HEK293 (cell line): ENCODE results near the gene IRAK4.

Experiments
- CTCF ChIA-PET: fragments of 350-600 bp; formaldehyde crosslinking; extraction: SDS; loops from one replicate; lab custom pipeline; 2021; ENCODE audit warnings: antibody characterized with exemption; lab: Yijun Ruan, JAX
- POLR2A ChIA-PET: fragments of 300-600 bp; formaldehyde crosslinking; extraction: SDS; loops from one replicate; lab custom pipeline; 2020; ENCODE audit warnings: antibody characterized with exemption, inconsistent platforms; lab: Yijun Ruan, JAX
- H3K27ac ChIP-seq: fragments of 200-500 bp; sonication (Bioruptor generic); 2 replicates; pipeline ENCODE4 v1.5.1; 2014; ENCODE audit warnings: low read depth, low read length, control low read depth, inconsistent platforms; ENCODE audit errors: extremely low read depth
- H3K36me3 ChIP-seq, 2 experiments: fragments of 200-500 bp in 1 of 2; sonication (Bioruptor generic) in 1 of 2; 1 replicate in 1 of 2; 2 replicates in 1 of 2; pipeline ENCODE4 v1.5.1; 2014 to 2017; ENCODE audit warnings: inconsistent platforms in 2 of 2, low read length in 2 of 2; ENCODE audit not compliant: control insufficient read depth in 2 of 2, insufficient read depth in 1 of 2
- H3K4me1 ChIP-seq: fragments of 200-500 bp; sonication (Bioruptor generic); 2 replicates; pipeline ENCODE4 v1.5.1; 2014; ENCODE audit warnings: mild to moderate bottlenecking, low read length, inconsistent platforms; ENCODE audit not compliant: control insufficient read depth, insufficient read depth
- H3K4me3 ChIP-seq: 2 replicates; pipeline ENCODE4 v1.5.1; 2011; ENCODE audit warnings: low read depth, mild to moderate bottlenecking, control low read depth, low read length, moderate library complexity
- H3K9me3 ChIP-seq: fragments of 200-500 bp; sonication (Bioruptor generic); 2 replicates; pipeline ENCODE4 v1.5.1; 2014; ENCODE audit warnings: low read depth, low read length, inconsistent platforms; ENCODE audit not compliant: control insufficient read depth, insufficient read depth
- GFI1B ChIP-seq: fragments of 450-650 bp; formaldehyde crosslinking; IDR thresholded peaks from 2 replicates; pipeline ENCODE4 v1.5.1; 2016; ENCODE audit warnings: missing biosample characterization, missing genetic modification characterization
- GLIS1 ChIP-seq: fragments of 450-650 bp; formaldehyde crosslinking; IDR thresholded peaks from 2 replicates; pipeline ENCODE4 v1.5.1; 2016; ENCODE audit warnings: missing biosample characterization, missing genetic modification characterization
- HIC1 ChIP-seq: fragments of 450-650 bp; formaldehyde crosslinking; IDR thresholded peaks from 2 replicates; pipeline ENCODE4 v1.5.1; 2016; ENCODE audit warnings: missing biosample characterization, missing genetic modification characterization
- IKZF3 ChIP-seq: fragments of 450-650 bp; IDR thresholded peaks from 2 replicates; pipeline ENCODE4 v1.5.0; 2018; ENCODE audit warnings: missing biosample characterization, mild to moderate bottlenecking, missing genetic modification characterization, moderate library complexity
- KLF16 ChIP-seq: fragments of 450-650 bp; formaldehyde crosslinking; IDR thresholded peaks from 2 replicates; pipeline ENCODE4 v1.5.1; 2017; ENCODE audit warnings: missing biosample characterization, missing genetic modification characterization
- MEIS1 ChIP-seq: sonication (generic); formaldehyde crosslinking; IDR thresholded peaks from 2 replicates; pipeline ENCODE4 v1.8.1; 2022; ENCODE audit warnings: missing genetic modification reagents, mild to moderate bottlenecking, borderline replicate concordance
- SCRT1 ChIP-seq: fragments of 450-650 bp; formaldehyde crosslinking; IDR thresholded peaks from 2 replicates; pipeline ENCODE4 v1.5.1; 2016; ENCODE audit warnings: missing biosample characterization, missing genetic modification characterization, borderline replicate concordance
- SCRT2 ChIP-seq: fragments of 450-650 bp; formaldehyde crosslinking; IDR thresholded peaks from 2 replicates; pipeline ENCODE4 v1.5.1; 2016; ENCODE audit warnings: missing biosample characterization, missing genetic modification characterization
- SP3 ChIP-seq: fragments of 450-650 bp; formaldehyde crosslinking; IDR thresholded peaks from 2 replicates; pipeline ENCODE4 v1.5.1; 2016; ENCODE audit warnings: missing biosample characterization, missing genetic modification characterization
- ZBTB11 ChIP-seq: fragments of 450-650 bp; formaldehyde crosslinking; conservative IDR thresholded peaks from 2 replicates; pipeline ENCODE4 v1.5.1; 2016; ENCODE audit warnings: low read depth, missing biosample characterization, missing genetic modification characterization
- ZEB2 ChIP-seq: fragments of 450-650 bp; formaldehyde crosslinking; IDR thresholded peaks from 2 replicates; pipeline ENCODE4 v1.5.1; 2016; ENCODE audit warnings: missing biosample characterization, missing genetic modification characterization
- ZFP37 ChIP-seq: fragments of 450-650 bp; formaldehyde crosslinking; IDR thresholded peaks from 2 replicates; pipeline ENCODE4 v1.5.1; 2016; ENCODE audit warnings: missing biosample characterization, missing genetic modification characterization
- ZNF112 ChIP-seq: fragments of 450-650 bp; formaldehyde crosslinking; IDR thresholded peaks from 2 replicates; pipeline ENCODE4 v1.5.0; 2017; ENCODE audit warnings: missing biosample characterization, missing genetic modification characterization
- ZNF138 ChIP-seq: fragments of 450-650 bp; formaldehyde crosslinking; IDR thresholded peaks from 2 replicates; pipeline ENCODE4 v1.5.1; 2016; ENCODE audit warnings: missing biosample characterization, missing genetic modification characterization, borderline replicate concordance
- ZNF169 ChIP-seq: fragments of 450-650 bp; formaldehyde crosslinking; IDR thresholded peaks from 2 replicates; pipeline ENCODE4 v1.5.1; 2016; ENCODE audit warnings: missing biosample characterization, missing genetic modification characterization
- ZNF18 ChIP-seq: fragments of 450-650 bp; formaldehyde crosslinking; IDR thresholded peaks from 2 replicates; pipeline ENCODE4 v1.5.1; 2016; ENCODE audit warnings: missing biosample characterization, missing genetic modification characterization
- ZNF2 ChIP-seq: fragments of 450-650 bp; formaldehyde crosslinking; IDR thresholded peaks from 2 replicates; pipeline ENCODE4 v1.5.1; 2016; ENCODE audit warnings: missing biosample characterization, missing genetic modification characterization
- ZNF292 ChIP-seq: fragments of 450-650 bp; formaldehyde crosslinking; IDR thresholded peaks from 2 replicates; pipeline ENCODE4 v1.5.1; 2016; ENCODE audit warnings: low read depth, missing biosample characterization, missing genetic modification characterization, borderline replicate concordance
- ZNF335 ChIP-seq: fragments of 450-650 bp; formaldehyde crosslinking; conservative IDR thresholded peaks from 2 replicates; pipeline ENCODE4 v1.5.1; 2016; ENCODE audit warnings: missing biosample characterization, missing genetic modification characterization
- ZNF341 ChIP-seq: fragments of 450-650 bp; formaldehyde crosslinking; IDR thresholded peaks from 2 replicates; pipeline ENCODE4; 2016; ENCODE audit warnings: low read depth, missing biosample characterization, missing genetic modification characterization
- ZNF350 ChIP-seq: fragments of 450-650 bp; formaldehyde crosslinking; IDR thresholded peaks from 2 replicates; pipeline ENCODE4 v1.5.0; 2017; ENCODE audit warnings: missing biosample characterization, mild to moderate bottlenecking, missing genetic modification characterization
- ZNF426 ChIP-seq: fragments of 450-650 bp; formaldehyde crosslinking; IDR thresholded peaks from 2 replicates; pipeline ENCODE4 v1.5.1; 2017; ENCODE audit warnings: missing biosample characterization, missing genetic modification characterization, mild to moderate bottlenecking, inconsistent platforms, moderate library complexity
- ZNF561 ChIP-seq: fragments of 450-650 bp; IDR thresholded peaks from 2 replicates; pipeline ENCODE4 v1.5.1; 2018; ENCODE audit warnings: missing biosample characterization, missing genetic modification characterization, borderline replicate concordance
- ZNF600 ChIP-seq: fragments of 450-650 bp; formaldehyde crosslinking; IDR thresholded peaks from 2 replicates; pipeline ENCODE4 v1.5.1; 2016; ENCODE audit warnings: missing biosample characterization, missing genetic modification characterization
- ZNF660 ChIP-seq: fragments of 450-650 bp; IDR thresholded peaks from 2 replicates; pipeline ENCODE4 v1.5.1; 2018; ENCODE audit warnings: missing biosample characterization, mild to moderate bottlenecking, missing genetic modification characterization
- ZNF768 ChIP-seq: fragments of 450-650 bp; formaldehyde crosslinking; IDR thresholded peaks from 2 replicates; pipeline ENCODE4 v1.5.1; 2018; ENCODE audit warnings: missing biosample characterization, mild to moderate bottlenecking, missing genetic modification characterization
- ZNF830 ChIP-seq: fragments of 450-650 bp; IDR thresholded peaks from 2 replicates; pipeline ENCODE4 v1.5.0; 2018; ENCODE audit warnings: missing biosample characterization, missing genetic modification characterization, low read depth, mild to moderate bottlenecking, moderate library complexity
- ZSCAN4 ChIP-seq: fragments of 450-650 bp; formaldehyde crosslinking; IDR thresholded peaks from 2 replicates; pipeline ENCODE4 v1.5.1; 2017; ENCODE audit warnings: missing biosample characterization, missing genetic modification characterization
- ZSCAN5A ChIP-seq: fragments of 450-650 bp; formaldehyde crosslinking; IDR thresholded peaks from 2 replicates; pipeline ENCODE4 v1.5.1; 2016; ENCODE audit warnings: missing biosample characterization, missing genetic modification characterization

IRAK4 gene

GRCh38 chr12:43836475-43836989 lies 77.8 kb downstream of the IRAK4 start:
- POLR2A ChIA-PET, result interaction anchor here (0.5 to 3.5 kb wide), 4 partner anchors 11 to 1366 kb away, joined by 3 to 19 read pairs (median 4); partner anchors contain the start of gene TWF1
- Histone ChIP-seq H3K9me3 (no peaks in the 10 kb centered on the region), H3K27ac (peak overlapping the region; percentile 78), H3K4me1 (peaks cover 5% of the 10 kb centered on the region; the same call in 1 of the 2 replicates), H3K4me3 (peak overlapping the region; percentile 68), H3K36me3 (no peaks in the 10 kb centered on the region)
- CTCF ChIA-PET, result interaction anchor here (0.7 to 1.3 kb wide), 2 partner anchors 10 to 46 kb away, joined by 3 read pairs; no protein-coding TSS in a partner anchor
- TF ChIP-seq MEIS1 (CRISPR knock-in tag), result no peak
- TF ChIP-seq SCRT1 (tag by site-specific recombination), result peak; percentile 52; the same call in 1 of the 2 replicates
- TF ChIP-seq ZEB2 (tag by site-specific recombination), result 0 out of 2 replicates have a peak, but pooled peaks have one; percentile 46
- TF ChIP-seq ZNF138 (tag by site-specific recombination), result no peak
- TF ChIP-seq ZNF2 (tag by site-specific recombination), result 0 out of 2 replicates have a peak, but pooled peaks have one; percentile 23
- TF ChIP-seq ZBTB11 (tag by site-specific recombination), result no peak
- no peak for TF ChIP-seq GFI1B (tag by site-specific recombination)
- TF ChIP-seq ZSCAN5A, result no peak
- TF ChIP-seq ZSCAN4 (tag by site-specific recombination), result peak; percentile 74
- 0 out of 2 replicates have a peak, but pooled peaks have one; percentile 2 for TF ChIP-seq HIC1 (tag by site-specific recombination)
- no peak for TF ChIP-seq ZNF292 (tag by site-specific recombination)
- no peak; the same call in 1 of the 2 replicates for TF ChIP-seq ZNF341 (tag by site-specific recombination)
- TF ChIP-seq ZNF169 (tag by site-specific recombination), result no peak
- TF ChIP-seq SP3 (tag by site-specific recombination), result no peak
- TF ChIP-seq ZNF660 (tag by site-specific recombination), result no peak
- no peak for TF ChIP-seq ZNF426
- TF ChIP-seq ZNF768 (tag by site-specific recombination), result no peak
- no peak for TF ChIP-seq ZNF830 (tag by site-specific recombination)
- no peak for TF ChIP-seq IKZF3 (tag by site-specific recombination)
- TF ChIP-seq ZNF18 (tag by site-specific recombination), result peak; percentile 44; the same call in 1 of the 2 replicates
- TF ChIP-seq ZFP37 (tag by site-specific recombination), result 0 out of 2 replicates have a peak, but pooled peaks have one; percentile 72
- TF ChIP-seq ZNF600, result 0 out of 2 replicates have a peak, but pooled peaks have one; percentile 23
- TF ChIP-seq GLIS1 (tag by site-specific recombination), result peak; percentile 68; the same call in 1 of the 2 replicates
- no peak for TF ChIP-seq ZNF561 (tag by site-specific recombination)
- no peak for TF ChIP-seq ZNF350 (tag by site-specific recombination)
- no peak for TF ChIP-seq ZNF112
- peak; percentile 61; the same call in 1 of the 2 replicates for TF ChIP-seq SCRT2 (tag by site-specific recombination)
- TF ChIP-seq KLF16 (tag by site-specific recombination), result 0 out of 2 replicates have a peak, but pooled peaks have one; percentile 25
- TF ChIP-seq ZNF335, result peak; percentile 70
